Bronchial epithelial cell (primary cell): ENCODE data around the gene KRT82. TPM values are rescaled to one million over a fixed set of nuclear protein-coding genes. Genes with fewer than 3 reads are reported as not detected.
A peak's percentile ranks its signal among the peaks of the same experiment; 100 is the strongest.

ENCODE experiments used
- DNase-seq: peaks from one replicate; pipeline ENCODE4 v3.0.0-alpha.2; 2010; ENCODE audit warnings: low read depth
- FAIRE-seq: peaks from 2 replicates; lab custom pipeline; 2011; peaks lifted over from hg19 to GRCh38; lab: Jason Lieb, UNC
- H3K27me3 ChIP-seq: 2 replicates; pipeline ENCODE4 v1.5.1; 2011; ENCODE audit warnings: low read length; ENCODE audit not compliant: control insufficient read depth, insufficient read depth
- H3K36me3 ChIP-seq: 2 replicates; pipeline ENCODE4 v1.5.1; 2011; ENCODE audit warnings: low read length; ENCODE audit not compliant: control insufficient read depth, insufficient read depth
- H3K4me3 ChIP-seq: 2 replicates; pipeline ENCODE4 v1.5.1; 2011; ENCODE audit warnings: mild to moderate bottlenecking, low read depth, low read length, control low read depth
- CTCF ChIP-seq: IDR thresholded peaks from 2 replicates; pipeline ENCODE4 v1.5.1; 2011; ENCODE audit warnings: mild to moderate bottlenecking, moderate library complexity, low read length, control low read depth, inconsistent platforms; ENCODE audit not compliant: insufficient read depth, severe bottlenecking
- total RNA-seq: library from RNA; depleted of rRNA; stranded (reverse); fragments of >200 nt; gene quantifications from 2 replicates; pipeline ENCODE4 v1.2.1, GENCODE V29; 2014

The KRT82 gene
- total RNA-seq, 1 donor from 2014 or later, result not detected

- H3K27me3 ChIP-seq, result no peaks in the 10 kb centered on the region
- FAIRE-seq, result no peak
- H3K36me3 ChIP-seq, result no peaks in the 10 kb centered on the region
- H3K4me3 ChIP-seq, result no peak overlapping the region
- DNase-seq, result no peak
- no peak for TF ChIP-seq CTCF
Observed at GRCh38 chr12:52402873-52403540, 3.1 kb downstream of the KRT82 start.

GRCh38 chr12:52402377-52402776 lies 3.8 kb downstream of the KRT82 start:
- Histone ChIP-seq H3K27me3 (no peaks in the 10 kb centered on the region), H3K36me3 (no peaks in the 10 kb centered on the region), H3K4me3 (no peak overlapping the region)
- TF ChIP-seq CTCF, result no peak
- FAIRE-seq (no peak), DNase-seq (no peak)

GRCh38 chr12:52401926-52402325 lies 4.2 kb downstream of the KRT82 start:
- no peak for DNase-seq
- no peak for TF ChIP-seq CTCF
- H3K36me3 ChIP-seq, result no peaks in the 10 kb centered on the region
- H3K4me3 ChIP-seq, result no peak overlapping the region
- no peaks in the 10 kb centered on the region for H3K27me3 ChIP-seq
- FAIRE-seq, result no peak

- no peak overlapping the region for H3K4me3 ChIP-seq
- no peaks in the 10 kb centered on the region for H3K36me3 ChIP-seq
- no peak for TF ChIP-seq CTCF
- FAIRE-seq (peak; percentile 83), DNase-seq (no peak)
- no peaks in the 10 kb centered on the region for H3K27me3 ChIP-seq
Observed at GRCh38 chr12:52401526-52401925, 4.6 kb downstream of the KRT82 start.

GRCh38 chr12:52400906-52401305 lies 5.2 kb downstream of the KRT82 start:
- DNase-seq (no peak), FAIRE-seq (no peak)
- no peak overlapping the region for H3K4me3 ChIP-seq
- H3K27me3 ChIP-seq, result no peaks in the 10 kb centered on the region
- TF ChIP-seq CTCF, result no peak
- H3K36me3 ChIP-seq, result no peaks in the 10 kb centered on the region

- Histone ChIP-seq H3K36me3 (no peaks in the 10 kb centered on the region), H3K4me3 (no peak overlapping the region), H3K27me3 (no peaks in the 10 kb centered on the region)
- no peak for TF ChIP-seq CTCF
- DNase-seq (no peak), FAIRE-seq (no peak)
Observed at GRCh38 chr12:52399756-52400155, 6.4 kb downstream of the KRT82 start.
